Lower leg skin (tissue), 3 donors: ENCODE data around the gene ARHGDIG.

Source experiments
- CTCF ChIP-seq, 3 donors: fragments of 450-650 bp; IDR thresholded peaks; one replicate each; pipeline ENCODE4 v1.5.1; 2016; ENCODE audit warnings: antibody characterized with exemption in 3 of 3, mild to moderate bottlenecking in 3 of 3, moderate library complexity in 2 of 3
- POLR2A ChIP-seq, 2 donors: fragments of 450-650 bp; IDR thresholded peaks; one replicate each; pipeline ENCODE4 v1.6.1; 2016 to 2017; ENCODE audit warnings: antibody characterized with exemption in 2 of 2, mild to moderate bottlenecking in 1 of 2, moderate library complexity in 1 of 2

- TF ChIP-seq CTCF (IDR thresholded peaks at IDR 0.05) = no peak
- TF ChIP-seq POLR2A (IDR thresholded peaks at IDR 0.05) = no peak
These were observed 6.3 kb downstream of the ARHGDIG start for GRCh38 chr16:286491-287297.
